Neutrophil (primary cell): ENCODE results near the gene RAD9B.
A peak's percentile ranks its signal among the peaks of the same experiment; 100 is the strongest.

Source experiments
- H3K27ac ChIP-seq: fragments of 200-600 bp; sonication (generic); 2 replicates; pipeline ENCODE4 v1.5.1; 2016; ENCODE audit warnings: mild to moderate bottlenecking, moderate library complexity
- H3K27me3 ChIP-seq: fragments of 200-600 bp; sonication (generic); 2 replicates; pipeline ENCODE4 v1.6.0; 2016; ENCODE audit warnings: mild to moderate bottlenecking
- H3K36me3 ChIP-seq: fragments of 200-600 bp; sonication (generic); 2 replicates; pipeline ENCODE4 v1.5.1; 2017
- H3K4me1 ChIP-seq, 2 experiments: fragments of 200-600 bp in 1 of 2; sonication (generic) in 1 of 2; 1 replicate in 1 of 2; 2 replicates in 1 of 2; pipeline versions ENCODE4 v1.5.1 to v1.6.1; 2013 to 2016; ENCODE audit warnings: low read depth in 1 of 2, low read length in 1 of 2, mild to moderate bottlenecking in 1 of 2, moderate library complexity in 1 of 2; ENCODE audit not compliant: control insufficient read depth in 1 of 2, insufficient read depth in 1 of 2
- H3K4me3 ChIP-seq, 2 experiments: fragments of 200-600 bp in 1 of 2; sonication (generic) in 1 of 2; 1 replicate in 1 of 2; 2 replicates in 1 of 2; pipeline ENCODE4 v1.5.1; 2013 to 2016; ENCODE audit warnings: low read depth in 1 of 2, low read length in 1 of 2, mild to moderate bottlenecking in 1 of 2, moderate library complexity in 1 of 2
- H3K9me3 ChIP-seq: fragments of 200-600 bp; sonication (generic); 2 replicates; pipeline ENCODE4 v1.5.1; 2016
- TF ChIP-seq, protein P1 (sequence below): fragments of 200-600 bp; sonication (generic); IDR thresholded peaks from 2 replicates; pipeline ENCODE4 v1.5.1; 2016; ENCODE audit warnings: antibody characterized with exemption

The RAD9B gene

GRCh38 chr12:110501399-110501751 lies 756 bp upstream of the RAD9B start:
- peak overlapping the region; percentile 92 for H3K27ac ChIP-seq
- H3K4me3 ChIP-seq, result peak overlapping the region; percentile 80 to 96

GRCh38 chr12:110503432-110503831 lies 1.3 kb downstream of the RAD9B start:
- Histone ChIP-seq H3K4me1 (peaks cover 39 to 41% of the 10 kb centered on the region in 2 experiments), H3K9me3 (no peaks in the 10 kb centered on the region), H3K27ac (no peak overlapping the region), H3K36me3 (no peaks in the 10 kb centered on the region), H3K4me3 (no peak overlapping the region), H3K27me3 (no peaks in the 10 kb centered on the region)
- TF ChIP-seq, protein P1, sequence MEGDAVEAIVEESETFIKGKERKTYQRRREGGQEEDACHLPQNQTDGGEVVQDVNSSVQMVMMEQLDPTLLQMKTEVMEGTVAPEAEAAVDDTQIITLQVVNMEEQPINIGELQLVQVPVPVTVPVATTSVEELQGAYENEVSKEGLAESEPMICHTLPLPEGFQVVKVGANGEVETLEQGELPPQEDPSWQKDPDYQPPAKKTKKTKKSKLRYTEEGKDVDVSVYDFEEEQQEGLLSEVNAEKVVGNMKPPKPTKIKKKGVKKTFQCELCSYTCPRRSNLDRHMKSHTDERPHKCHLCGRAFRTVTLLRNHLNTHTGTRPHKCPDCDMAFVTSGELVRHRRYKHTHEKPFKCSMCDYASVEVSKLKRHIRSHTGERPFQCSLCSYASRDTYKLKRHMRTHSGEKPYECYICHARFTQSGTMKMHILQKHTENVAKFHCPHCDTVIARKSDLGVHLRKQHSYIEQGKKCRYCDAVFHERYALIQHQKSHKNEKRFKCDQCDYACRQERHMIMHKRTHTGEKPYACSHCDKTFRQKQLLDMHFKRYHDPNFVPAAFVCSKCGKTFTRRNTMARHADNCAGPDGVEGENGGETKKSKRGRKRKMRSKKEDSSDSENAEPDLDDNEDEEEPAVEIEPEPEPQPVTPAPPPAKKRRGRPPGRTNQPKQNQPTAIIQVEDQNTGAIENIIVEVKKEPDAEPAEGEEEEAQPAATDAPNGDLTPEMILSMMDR, result no peak

More at GRCh38 chr12:110501399-110501751, 756 bp upstream of the RAD9B start:
- H3K4me1 ChIP-seq, result peaks cover 45 to 46% of the 10 kb centered on the region in 2 experiments
- no peaks in the 10 kb centered on the region for H3K27me3 ChIP-seq
- no peaks in the 10 kb centered on the region for H3K36me3 ChIP-seq
- no peaks in the 10 kb centered on the region for H3K9me3 ChIP-seq
- TF ChIP-seq, protein P1, result no peak

DNA sequence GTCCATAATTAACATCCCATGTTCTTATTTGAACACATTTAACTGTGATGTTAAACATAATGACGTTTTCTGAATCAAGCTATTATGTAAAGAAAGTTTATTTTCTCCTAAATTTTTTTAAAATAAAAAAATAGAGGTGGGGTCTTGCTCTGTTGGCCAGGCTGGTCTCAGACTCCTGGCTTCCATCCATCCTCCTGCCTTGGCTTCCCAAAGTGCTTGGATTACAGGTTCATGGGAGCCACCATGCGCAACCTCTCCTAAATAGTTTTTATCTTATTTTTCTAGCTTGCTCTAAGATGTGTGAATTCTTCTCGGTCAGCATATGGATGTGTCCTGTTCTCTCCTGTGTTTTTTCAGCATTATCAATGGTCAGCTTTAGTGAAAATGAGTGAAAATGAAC lies 3.2 kb downstream of the RAD9B start:
- no peak overlapping the region for H3K4me3 ChIP-seq
- no peaks in the 10 kb centered on the region for H3K9me3 ChIP-seq
- H3K36me3 ChIP-seq, result no peaks in the 10 kb centered on the region
- peaks cover 20 to 22% of the 10 kb centered on the region in 2 experiments for H3K4me1 ChIP-seq
- no peak overlapping the region for H3K27ac ChIP-seq
- TF ChIP-seq, protein P1, result no peak
- no peaks in the 10 kb centered on the region for H3K27me3 ChIP-seq

GRCh38 chr12:110508071-110508586 lies 6.0 kb downstream of the RAD9B start:
- TF ChIP-seq, protein P1, result no peak
- Histone ChIP-seq H3K36me3 (no peaks in the 10 kb centered on the region), H3K27ac (no peak overlapping the region), H3K4me1 (no peaks in the 10 kb centered on the region), H3K9me3 (no peaks in the 10 kb centered on the region), H3K4me3 (no peak overlapping the region), H3K27me3 (no peaks in the 10 kb centered on the region)

- Histone ChIP-seq H3K27ac (no peak overlapping the region), H3K36me3 (no peaks in the 10 kb centered on the region), H3K4me1 (no peaks in the 10 kb centered on the region), H3K9me3 (no peaks in the 10 kb centered on the region), H3K27me3 (no peaks in the 10 kb centered on the region), H3K4me3 (no peak overlapping the region)
- TF ChIP-seq, protein P1, result no peak
Observed at GRCh38 chr12:110513842-110514241, 11.7 kb downstream of the RAD9B start.

GRCh38 chr12:110514363-110514762 lies 12.2 kb downstream of the RAD9B start:
- Histone ChIP-seq H3K9me3 (no peaks in the 10 kb centered on the region), H3K27me3 (no peaks in the 10 kb centered on the region), H3K27ac (no peak overlapping the region), H3K36me3 (no peaks in the 10 kb centered on the region), H3K4me3 (no peak overlapping the region), H3K4me1 (no peaks in the 10 kb centered on the region)
- TF ChIP-seq, protein P1, result no peak
